PC-9 (cell line): ENCODE measurements around the gene ZFP62. TPM values are rescaled to one million over a fixed set of nuclear protein-coding genes. Genes with fewer than 3 reads are reported as not detected.

ENCODE experiments used
- BruUV-seq: library from RNA; stranded (reverse); fragments of 400-500 nt; replicated peaks from 2 replicates; lab custom pipeline; 2021; lab: Mats Ljungman, UMichigan
- CTCF ChIA-PET: fragments of 300-600 bp; sonication (Branson Sonifier 250); formaldehyde crosslinking; loops from one replicate; lab custom pipeline; 2022; ENCODE audit warnings: antibody characterized with exemption; lab: Charles Lee
- POLR2A ChIA-PET: fragments of 300-600 bp; sonication (Branson Sonifier 250); formaldehyde crosslinking; loops from one replicate; lab custom pipeline; 2022; ENCODE audit warnings: antibody characterized with exemption; ENCODE audit not compliant: unreplicated experiment; lab: Charles Lee
- DNase-seq, 2 experiments: peaks; one replicate each; pipeline versions ENCODE4 v3.0.0 to v3.0.0-alpha.2; 2015 to 2022; ENCODE audit warnings: mixed read lengths in 1 of 2
- H2AFZ ChIP-seq: fragments of 200-600 bp; sonication (generic); 2 replicates; pipeline ENCODE4 v1.8.1; 2017; ENCODE audit warnings: antibody characterized with exemption
- H3F3A ChIP-seq: fragments of 200-600 bp; sonication (generic); 2 replicates; pipeline ENCODE4 v1.8.1; 2017; ENCODE audit warnings: antibody characterized with exemption, mild to moderate bottlenecking, low read depth; ENCODE audit not compliant: insufficient read depth
- H3K27ac ChIP-seq: fragments of 200-600 bp; sonication (generic); 2 replicates; pipeline ENCODE4 v1.6.1; 2016; ENCODE audit warnings: mixed run types
- H3K27me3 ChIP-seq: fragments of 200-600 bp; sonication (generic); 2 replicates; pipeline ENCODE4 v1.6.1; 2016; ENCODE audit warnings: low read depth, mixed run types; ENCODE audit not compliant: insufficient read depth
- H3K36me3 ChIP-seq: fragments of 200-600 bp; sonication (generic); 2 replicates; pipeline ENCODE4 v1.6.1; 2016; ENCODE audit warnings: low read depth, mixed run types
- H3K4me1 ChIP-seq: fragments of 200-600 bp; sonication (generic); replicated peaks from 2 replicates; pipeline ENCODE4 v1.6.1; 2016; ENCODE audit warnings: mixed run types; ENCODE audit not compliant: insufficient read depth
- H3K4me2 ChIP-seq: fragments of 200-600 bp; sonication (generic); 2 replicates; pipeline ENCODE4 v1.6.1; 2017; ENCODE audit warnings: mixed run types
- H3K4me3 ChIP-seq: fragments of 200-600 bp; sonication (generic); 2 replicates; pipeline ENCODE4 v1.6.1; 2016; ENCODE audit warnings: mixed run types
- H3K79me2 ChIP-seq: fragments of 200-600 bp; sonication (generic); 2 replicates; pipeline ENCODE4 v1.6.1; 2017; ENCODE audit warnings: low read depth, mixed run types
- H3K9me2 ChIP-seq: fragments of 200-600 bp; sonication (generic); 2 replicates; pipeline ENCODE4 v1.8.1; 2017; ENCODE audit warnings: mild to moderate bottlenecking; ENCODE audit not compliant: insufficient read depth
- H3K9me3 ChIP-seq: fragments of 200-600 bp; sonication (generic); 2 replicates; pipeline ENCODE4 v1.8.1; 2016; ENCODE audit warnings: low read depth; ENCODE audit not compliant: insufficient read depth
- H4K20me1 ChIP-seq: fragments of 200-600 bp; sonication (generic); 2 replicates; pipeline ENCODE4 v1.8.1; 2017; ENCODE audit not compliant: insufficient read depth
- EZH2 ChIP-seq: fragments of 200-600 bp; sonication (generic); IDR thresholded peaks from 2 replicates; pipeline ENCODE4 v1.8.0; 2017; ENCODE audit warnings: antibody characterized with exemption, low read depth
- intact Hi-C: fragments of 100-400 bp; cut with micrococcal nuclease; formaldehyde crosslinking; loops from one replicate; pipeline ENCODE4 v1.10.0; 2022; ENCODE audit not compliant: unreplicated experiment
- total RNA-seq: library from RNA; stranded (reverse); gene quantifications from 2 replicates; pipeline ENCODE4 v1.2.3, GENCODE V29; 2021
- TF ChIP-seq, protein P1 (sequence below): fragments of 200-600 bp; sonication (generic); conservative IDR thresholded peaks from 2 replicates; pipeline ENCODE4 v1.6.1; 2017; ENCODE audit warnings: mixed run types, antibody characterized with exemption, mild to moderate bottlenecking, moderate library complexity

Gene ZFP62
- total RNA-seq, 1 experiment from 2014 or later, result 57.3 TPM

- peaks cover 55% of the 10 kb centered on the region for H3K4me1 ChIP-seq
- H3F3A ChIP-seq, result peaks cover 36% of the 10 kb centered on the region
- H3K4me2 ChIP-seq, result peak overlapping the region; percentile 99
- H4K20me1 ChIP-seq, result no peaks in the 10 kb centered on the region
- 0 out of 2 replicates have a peak, but pooled peaks cover 3% of the 10 kb centered on the region for H3K36me3 ChIP-seq
- intact Hi-C loops, result loop anchor here (2.0 to 10.0 kb wide), 4 partner anchors 21 to 435 kb away; partner anchors contain the start of gene TRIM41
- no TSS peak for BruUV-seq
- H2AFZ ChIP-seq, result peak overlapping the region; percentile 88
- H3K9me3 ChIP-seq, result no peaks in the 10 kb centered on the region
- H3K27me3 ChIP-seq, result no peaks in the 10 kb centered on the region
- peak overlapping the region; percentile 95 for H3K4me3 ChIP-seq
- peak; percentile 77 to 91 for DNase-seq
- ChIA-PET CTCF (no interaction called here), POLR2A (interaction anchor here (0.7 kb wide), 1 partner anchor 21 kb away, joined by 9 read pairs; no protein-coding TSS in a partner anchor)
- peaks cover 53% of the 10 kb centered on the region for H3K79me2 ChIP-seq
- TF ChIP-seq, protein P1, sequence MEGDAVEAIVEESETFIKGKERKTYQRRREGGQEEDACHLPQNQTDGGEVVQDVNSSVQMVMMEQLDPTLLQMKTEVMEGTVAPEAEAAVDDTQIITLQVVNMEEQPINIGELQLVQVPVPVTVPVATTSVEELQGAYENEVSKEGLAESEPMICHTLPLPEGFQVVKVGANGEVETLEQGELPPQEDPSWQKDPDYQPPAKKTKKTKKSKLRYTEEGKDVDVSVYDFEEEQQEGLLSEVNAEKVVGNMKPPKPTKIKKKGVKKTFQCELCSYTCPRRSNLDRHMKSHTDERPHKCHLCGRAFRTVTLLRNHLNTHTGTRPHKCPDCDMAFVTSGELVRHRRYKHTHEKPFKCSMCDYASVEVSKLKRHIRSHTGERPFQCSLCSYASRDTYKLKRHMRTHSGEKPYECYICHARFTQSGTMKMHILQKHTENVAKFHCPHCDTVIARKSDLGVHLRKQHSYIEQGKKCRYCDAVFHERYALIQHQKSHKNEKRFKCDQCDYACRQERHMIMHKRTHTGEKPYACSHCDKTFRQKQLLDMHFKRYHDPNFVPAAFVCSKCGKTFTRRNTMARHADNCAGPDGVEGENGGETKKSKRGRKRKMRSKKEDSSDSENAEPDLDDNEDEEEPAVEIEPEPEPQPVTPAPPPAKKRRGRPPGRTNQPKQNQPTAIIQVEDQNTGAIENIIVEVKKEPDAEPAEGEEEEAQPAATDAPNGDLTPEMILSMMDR, result no peak
- TF ChIP-seq EZH2, result no peak
- H3K9me2 ChIP-seq, result no peaks in the 10 kb centered on the region
- peak overlapping the region; percentile 91 for H3K27ac ChIP-seq
Observed at GRCh38 chr5:180809403-180810209, 51.5 kb downstream of the ZFP62 start.

GRCh38 chr5:180808461-180809000 is 52.5 kb downstream of the ZFP62 start:
- no peak for DNase-seq
- Histone ChIP-seq H3K79me2 (peaks cover 56% of the 10 kb centered on the region), H3K27ac (no peak overlapping the region)

More at GRCh38 chr5:180808461-180809000, 52.5 kb downstream of the ZFP62 start:
- ChIA-PET POLR2A (interaction anchor here (0.7 kb wide), 2 partner anchors 8 to 377 kb away, joined by 3 read pairs; no protein-coding TSS in a partner anchor), CTCF (no interaction called here)
- Histone ChIP-seq H3K9me2 (no peaks in the 10 kb centered on the region), H3K36me3 (0 out of 2 replicates have a peak, but pooled peaks cover 3% of the 10 kb centered on the region), H3K4me2 (peak overlapping the region; percentile 99), H3K9me3 (no peaks in the 10 kb centered on the region), H3F3A (peaks cover 36% of the 10 kb centered on the region), H4K20me1 (no peaks in the 10 kb centered on the region), H3K4me1 (peaks cover 55% of the 10 kb centered on the region), H3K27me3 (no peaks in the 10 kb centered on the region), H3K4me3 (peak overlapping the region; percentile 95; the same call in 1 of the 2 replicates), H2AFZ (no peak overlapping the region)
- intact Hi-C loops, result loop anchor here (10.0 kb wide), 1 partner anchor 416 kb away; the partner anchor contains the start of gene TRIM41
- TF ChIP-seq, protein P1, result no peak
- TF ChIP-seq EZH2, result no peak
- BruUV-seq, result no TSS peak
